Measurements from ENCODE around the gene PCCA.

GRCh38 chr13:100423375-100423774 is 334.5 kb downstream of the PCCA start:
- TF ChIP-seq CTCF (conservative IDR thresholded peaks at IDR 0.05) (no peak), ZFX (IDR thresholded peaks at IDR 0.05) (no peak)
